AML-193 (cell line): ENCODE measurements around the gene DNAJC17.

Experiments used
- DNase-seq, 2 experiments: peaks; one replicate each; lab custom pipeline; 2025; lab: John Stamatoyannopoulos, UW

The DNAJC17 gene

GRCh38 chr15:40737048-40737447 is 70.2 kb downstream of the DNAJC17 start:
- no peak for DNase-seq

DNA sequence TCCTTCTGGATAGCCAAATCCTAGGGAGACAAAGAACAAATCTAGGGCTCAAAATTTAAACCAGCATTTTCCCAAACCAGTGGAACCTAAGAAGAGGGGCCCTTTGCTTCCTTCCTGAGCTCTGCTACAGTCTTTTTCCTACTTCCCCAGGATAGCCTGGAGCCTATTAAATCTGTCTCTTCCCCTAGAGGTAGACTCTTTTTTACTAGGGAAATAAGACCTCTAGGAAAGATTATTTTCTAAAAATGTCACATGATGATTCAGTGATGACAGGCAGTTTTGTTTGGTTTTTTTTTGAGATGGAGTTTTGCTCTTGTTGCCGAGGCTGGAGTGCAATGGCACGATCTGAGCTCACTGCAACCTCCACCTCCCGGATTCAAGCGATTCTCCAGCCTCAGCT is 70.7 kb downstream of the DNAJC17 start:
- no peak for DNase-seq

DNA sequence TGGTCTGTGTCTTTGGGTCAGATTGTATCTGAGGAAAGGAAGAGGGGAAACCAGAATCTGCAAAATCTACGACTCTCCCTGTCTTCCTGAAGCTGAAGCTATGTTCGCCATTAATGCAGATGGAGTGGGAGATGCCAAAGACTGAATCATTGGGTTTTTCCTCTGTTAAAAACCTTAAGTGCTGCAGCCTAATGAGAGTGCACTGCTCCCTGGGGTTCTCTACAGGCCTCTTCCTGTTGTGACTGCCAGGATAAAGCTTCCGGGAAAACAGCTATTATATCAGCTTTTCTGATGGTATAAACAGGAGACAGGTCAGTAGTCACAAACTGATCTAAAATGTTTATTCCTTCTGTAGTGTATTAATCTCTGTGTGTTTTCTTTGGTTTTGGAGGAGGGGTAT is 76.2 kb downstream of the DNAJC17 start:
- DNase-seq, result no peak

DNA sequence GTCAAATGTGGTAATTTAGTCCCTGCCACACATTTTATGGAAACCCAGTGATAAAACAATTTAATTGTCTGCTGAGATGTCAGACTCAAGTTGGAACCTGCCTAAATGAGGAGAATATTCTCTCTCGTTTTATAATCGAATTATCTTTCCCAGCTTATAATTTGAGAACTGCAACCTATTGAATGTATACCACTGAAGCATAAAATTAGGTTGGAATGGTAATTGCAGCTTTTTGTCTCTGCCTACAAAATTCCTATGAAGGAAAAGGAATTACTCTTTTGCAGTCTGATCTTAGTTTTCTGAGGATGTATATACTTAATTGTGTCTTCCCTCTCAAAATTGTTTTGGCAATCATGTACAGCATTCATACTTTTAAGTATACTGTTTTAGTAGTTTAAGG is 83.4 kb downstream of the DNAJC17 start:
- DNase-seq, result no peak

- no peak for DNase-seq
Measured at GRCh38 chr15:40722934-40723333, 84.3 kb downstream of the DNAJC17 start.

GRCh38 chr15:40722354-40722753 is 84.9 kb downstream of the DNAJC17 start:
- DNase-seq, result no peak

DNA sequence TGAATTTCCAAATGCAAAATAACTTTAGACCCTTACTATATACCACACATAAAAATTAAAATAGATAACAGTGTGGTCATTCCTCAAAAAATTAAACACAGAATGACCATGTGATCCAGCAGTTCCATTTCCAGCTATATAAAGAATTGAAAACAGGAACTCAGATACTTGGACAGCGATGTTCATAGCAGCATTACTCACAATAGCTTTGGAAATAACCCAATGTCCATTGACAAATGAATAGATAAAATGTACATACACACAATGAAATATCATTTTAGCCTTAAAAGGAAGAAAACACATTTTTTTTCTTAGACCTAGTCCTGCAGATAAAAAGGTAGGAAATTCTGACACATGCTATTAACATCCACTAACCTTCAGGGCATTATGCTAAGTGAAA is 85.6 kb downstream of the DNAJC17 start:
- no peak for DNase-seq

DNA sequence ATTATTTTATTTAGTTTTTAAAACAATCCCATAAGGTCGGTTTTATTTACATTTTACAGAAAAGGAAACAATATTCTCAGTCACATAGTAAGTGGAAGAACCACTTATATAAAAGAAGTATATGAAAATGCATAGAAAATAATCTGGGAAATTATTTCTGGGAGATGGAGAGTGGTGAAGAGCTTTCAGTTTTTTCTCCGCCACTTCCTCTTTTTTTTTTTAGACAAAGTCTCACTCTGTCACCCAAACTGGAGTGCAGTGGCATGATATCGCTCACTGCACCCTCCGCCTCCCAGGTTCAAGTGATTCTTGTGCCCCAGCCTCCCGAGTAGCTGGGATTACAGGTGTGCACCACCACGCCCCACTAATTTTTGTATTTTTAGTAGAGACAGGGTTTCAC is 91.1 kb downstream of the DNAJC17 start:
- DNase-seq, result no peak
